ENCODE measurements around the gene CEACAM16.
"Not testable (repeated sequence)": the region's sequence is repeated elsewhere in the genome, so short reads cannot be mapped to it uniquely, and the experiment has no call there.

CEACAM16 gene

GRCh38 chr19:44680536-44680935, 18.4 kb upstream of the CEACAM16 start:
- TF ChIP-seq CTCF (IDR thresholded peaks at IDR 0.05; ENCODE audit: low read depth, low read length, missing control alignments): no peak
- no peaks in the 10 kb centered on the region for H3K36me3 ChIP-seq (replicated peaks)
- no peak for DNase-seq
- H3K27me3 ChIP-seq (replicated peaks): no peaks in the 10 kb centered on the region
- no peak overlapping the region for H3K4me3 ChIP-seq (ENCODE audit: low read depth, low read length)
- in situ Hi-C loops (cut with HindIII; ENCODE audit: low pct_ligation_motif_present, low sequenced_read_pairs): no loop called here
- no peak overlapping the region for H3K27ac ChIP-seq

GRCh38 chr19:44681992-44682790, 16.8 kb upstream of the CEACAM16 start:
- DNase-seq: no peak
- Histone ChIP-seq H3K36me3 (replicated peaks) (no peaks in the 10 kb centered on the region), H3K27ac (no peak overlapping the region), H3K4me3 (ENCODE audit: low read depth, low read length) (no peak overlapping the region), H3K27me3 (replicated peaks) (no peaks in the 10 kb centered on the region)
- in situ Hi-C loops (cut with HindIII; ENCODE audit: low pct_ligation_motif_present, low sequenced_read_pairs): no loop called here
- TF ChIP-seq CTCF (IDR thresholded peaks at IDR 0.05; ENCODE audit: low read depth, low read length, missing control alignments): no peak

GRCh38 chr19:44682807-44683206, 16.1 kb upstream of the CEACAM16 start:
- DNase-seq: no peak
- no peak overlapping the region for H3K27ac ChIP-seq
- no peak for TF ChIP-seq CTCF (IDR thresholded peaks at IDR 0.05; ENCODE audit: low read depth, low read length, missing control alignments)
- no peak overlapping the region for H3K4me3 ChIP-seq (ENCODE audit: low read depth, low read length)
- no peaks in the 10 kb centered on the region for H3K36me3 ChIP-seq (replicated peaks)
- no peaks in the 10 kb centered on the region for H3K27me3 ChIP-seq (replicated peaks)
- in situ Hi-C loops (cut with HindIII; ENCODE audit: low pct_ligation_motif_present, low sequenced_read_pairs): no loop called here

- in situ Hi-C loops (cut with HindIII; ENCODE audit: low pct_ligation_motif_present, low sequenced_read_pairs): no loop called here
- no peaks in the 10 kb centered on the region for H3K27me3 ChIP-seq (replicated peaks)
- H3K4me3 ChIP-seq (ENCODE audit: low read depth, low read length): no peak overlapping the region
- DNase-seq: no peak
- no peak overlapping the region for H3K27ac ChIP-seq
- H3K36me3 ChIP-seq (replicated peaks): no peaks in the 10 kb centered on the region
- TF ChIP-seq CTCF (IDR thresholded peaks at IDR 0.05; ENCODE audit: low read depth, low read length, missing control alignments): no peak
Observed at GRCh38 chr19:44683434-44684210, 15.3 kb upstream of the CEACAM16 start.

GRCh38 chr19:44684396-44684795, 14.6 kb upstream of the CEACAM16 start:
- H3K36me3 ChIP-seq (replicated peaks); in situ Hi-C loops (cut with HindIII; ENCODE audit: low pct_ligation_motif_present, low sequenced_read_pairs); DNase-seq; H3K4me3 ChIP-seq (ENCODE audit: low read depth, low read length); H3K27me3 ChIP-seq (replicated peaks): not testable (repeated sequence)
- peak overlapping the region; percentile 64 for H3K27ac ChIP-seq

Measured in brain microvascular endothelial cell (primary cell).